ENCODE results near the gene SRPK3.

DNA sequence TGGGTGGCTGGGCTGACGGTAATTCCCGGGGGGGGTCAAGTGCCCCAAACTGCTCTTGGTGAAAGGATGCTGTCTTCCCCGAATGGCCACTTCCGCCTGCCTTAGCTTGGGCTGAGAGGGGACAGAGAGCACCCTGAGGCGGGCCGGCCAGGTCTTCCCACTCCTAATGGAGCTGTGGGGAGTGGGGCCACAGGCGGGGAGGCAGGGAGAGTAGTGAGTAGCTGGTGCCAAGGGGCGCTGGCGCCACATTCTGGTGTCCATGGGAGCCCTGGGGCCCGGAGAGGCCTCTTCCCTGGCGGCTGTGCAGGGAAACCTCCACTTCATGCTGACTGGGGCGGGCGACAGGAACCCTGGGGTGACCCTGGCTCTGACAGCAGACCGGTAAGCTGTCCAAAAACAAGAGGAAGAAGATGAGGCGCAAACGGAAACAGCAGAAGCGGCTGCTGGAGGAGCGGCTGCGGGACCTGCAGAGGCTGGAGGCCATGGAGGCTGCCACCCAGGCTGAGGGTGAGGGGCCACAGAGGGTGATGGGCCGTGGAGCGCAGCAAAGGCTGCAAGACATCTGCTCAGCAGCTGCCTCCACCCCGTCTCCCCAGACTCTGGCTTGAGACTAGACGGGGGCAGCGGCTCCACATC, 2.7 kb downstream of the SRPK3 start:
- TF ChIP-seq, protein P1, sequence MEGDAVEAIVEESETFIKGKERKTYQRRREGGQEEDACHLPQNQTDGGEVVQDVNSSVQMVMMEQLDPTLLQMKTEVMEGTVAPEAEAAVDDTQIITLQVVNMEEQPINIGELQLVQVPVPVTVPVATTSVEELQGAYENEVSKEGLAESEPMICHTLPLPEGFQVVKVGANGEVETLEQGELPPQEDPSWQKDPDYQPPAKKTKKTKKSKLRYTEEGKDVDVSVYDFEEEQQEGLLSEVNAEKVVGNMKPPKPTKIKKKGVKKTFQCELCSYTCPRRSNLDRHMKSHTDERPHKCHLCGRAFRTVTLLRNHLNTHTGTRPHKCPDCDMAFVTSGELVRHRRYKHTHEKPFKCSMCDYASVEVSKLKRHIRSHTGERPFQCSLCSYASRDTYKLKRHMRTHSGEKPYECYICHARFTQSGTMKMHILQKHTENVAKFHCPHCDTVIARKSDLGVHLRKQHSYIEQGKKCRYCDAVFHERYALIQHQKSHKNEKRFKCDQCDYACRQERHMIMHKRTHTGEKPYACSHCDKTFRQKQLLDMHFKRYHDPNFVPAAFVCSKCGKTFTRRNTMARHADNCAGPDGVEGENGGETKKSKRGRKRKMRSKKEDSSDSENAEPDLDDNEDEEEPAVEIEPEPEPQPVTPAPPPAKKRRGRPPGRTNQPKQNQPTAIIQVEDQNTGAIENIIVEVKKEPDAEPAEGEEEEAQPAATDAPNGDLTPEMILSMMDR (IDR thresholded peaks at IDR 0.05; ENCODE audit: low read length) = no peak
- TF ChIP-seq EZH2 (IDR thresholded peaks at IDR 0.05; ENCODE audit: borderline replicate concordance, low read length) = no peak
